Right renal cortex interstitium (tissue), 3 donors: Measurements from ENCODE around the gene ELAC2. TPM values are rescaled to one million over a fixed set of nuclear protein-coding genes. Genes with fewer than 3 reads are reported as not detected.

Experiments
- DNase-seq, 3 donors: peaks; one replicate each; pipeline ENCODE4 v3.0.0-alpha.2; 2013; ENCODE audit warnings: low read depth in 3 of 3, low spot score in 2 of 3
- polyA plus RNA-seq, 3 donors: library from polyadenylated mRNA; unstranded; fragments of 120-200 nt; gene quantifications; one replicate each; pipeline ENCODE4 v1.2.1, GENCODE V29; 2013; ENCODE audit not compliant: insufficient read length in 3 of 3

Gene ELAC2
- polyA plus RNA-seq, 3 donors: 66.2 to 69.8 (median 68.0) TPM

- no peak for DNase-seq
Observed at GRCh38 chr17:13024016-13024415, 6.2 kb upstream of the ELAC2 start.

GRCh38 chr17:13016881-13017654 lies 759 bp downstream of the ELAC2 start:
- no peak for DNase-seq

GRCh38 chr17:13014801-13015200 lies 3.0 kb downstream of the ELAC2 start:
- no peak for DNase-seq

GRCh38 chr17:13010959-13011358 lies 6.9 kb downstream of the ELAC2 start:
- DNase-seq: no peak

GRCh38 chr17:13008461-13008860 lies 9.4 kb downstream of the ELAC2 start:
- DNase-seq: no peak

GRCh38 chr17:13005530-13005929 lies 12.3 kb downstream of the ELAC2 start:
- DNase-seq: no peak

GRCh38 chr17:13004336-13004735 lies 13.5 kb downstream of the ELAC2 start:
- DNase-seq: no peak

- DNase-seq: no peak
Observed at GRCh38 chr17:13003927-13004326, 13.9 kb downstream of the ELAC2 start.

- no peak for DNase-seq
Observed at GRCh38 chr17:13003454-13003851, 14.4 kb downstream of the ELAC2 start.

- peak; percentile 57 to 74 (median 69) for DNase-seq
Observed at GRCh38 chr17:13002761-13003453, 14.9 kb downstream of the ELAC2 start.

- DNase-seq: peak in 2 of 3 donors; percentile 45 to 50
Observed at GRCh38 chr17:13001991-13002615, 15.7 kb downstream of the ELAC2 start.

GRCh38 chr17:13000561-13000960 lies 17.3 kb downstream of the ELAC2 start:
- DNase-seq: no peak

GRCh38 chr17:12998874-12999273 lies 19.0 kb downstream of the ELAC2 start:
- no peak for DNase-seq

GRCh38 chr17:12998461-12998860 lies 19.4 kb downstream of the ELAC2 start:
- no peak for DNase-seq

- DNase-seq: no peak
Observed at GRCh38 chr17:12996941-12997340, 20.9 kb downstream of the ELAC2 start.

GRCh38 chr17:12996357-12996756 lies 21.5 kb downstream of the ELAC2 start:
- no peak for DNase-seq

- DNase-seq: no peak
Observed at GRCh38 chr17:12995896-12996295, 21.9 kb downstream of the ELAC2 start.

GRCh38 chr17:12995106-12995895 lies 22.5 kb downstream of the ELAC2 start:
- no peak for DNase-seq

GRCh38 chr17:12994341-12995074 lies 23.3 kb downstream of the ELAC2 start:
- DNase-seq: no peak

GRCh38 chr17:12993631-12994030 lies 24.2 kb downstream of the ELAC2 start:
- DNase-seq: no peak
